ENCODE results near the gene BTNL9.
"Not testable (repeated sequence)": the region's sequence is repeated elsewhere in the genome, so short reads cannot be mapped to it uniquely, and the experiment has no call there.

Gene BTNL9

DNA sequence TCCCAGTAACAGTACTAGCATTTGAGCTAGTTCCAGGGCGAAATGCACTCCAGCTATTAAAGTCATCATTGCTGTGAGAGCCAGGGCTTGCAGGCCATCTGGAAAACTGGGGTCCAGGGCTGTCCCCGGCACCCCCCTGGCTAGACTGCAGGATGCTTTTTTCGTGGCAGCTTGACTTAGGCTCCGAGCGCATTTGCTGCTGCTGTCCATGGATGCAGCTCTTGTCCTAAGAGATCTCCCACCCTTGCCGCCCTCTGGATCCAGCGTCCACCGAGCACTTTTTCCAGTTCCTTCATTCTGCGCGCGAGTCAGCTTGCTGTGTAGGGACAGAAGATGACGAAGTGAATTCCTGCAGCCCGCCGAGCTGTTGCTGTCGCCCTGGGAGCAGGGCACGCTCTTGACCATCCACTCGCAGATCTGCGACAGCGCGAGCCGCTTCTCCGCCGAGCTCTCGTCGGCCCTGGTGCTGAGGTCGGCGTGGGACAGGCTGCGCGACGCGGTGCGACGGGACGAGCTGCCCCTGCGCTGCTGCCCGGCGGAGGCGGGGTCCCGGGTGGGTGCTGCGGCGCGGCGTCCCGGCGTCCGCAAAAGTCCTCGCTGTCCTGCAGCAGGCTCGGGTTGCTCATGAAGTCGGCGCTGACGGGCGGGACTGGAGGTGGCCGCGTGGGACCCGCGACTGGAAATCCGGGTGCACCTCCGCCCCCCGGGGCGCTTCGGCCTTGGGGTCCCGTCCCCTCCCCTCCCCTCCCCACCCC lies 60.2 kb downstream of the BTNL9 start:
- no peak for TF ChIP-seq JUND (IDR thresholded peaks at IDR 0.05; ENCODE audit: low read depth)
- no peak for DNase-seq (ENCODE audit: low read depth in 1 of 2, low spot score in 1 of 2)
- in situ Hi-C loops (cut with HindIII; ENCODE audit: low pct_unique_long_range_greater_than_20kb, low sequenced_read_pairs) = no loop called here

GRCh38 chr5:181101030-181101641 lies 61.1 kb downstream of the BTNL9 start:
- in situ Hi-C loops (cut with HindIII; ENCODE audit: low pct_unique_long_range_greater_than_20kb, low sequenced_read_pairs) = not testable (repeated sequence)

DNA sequence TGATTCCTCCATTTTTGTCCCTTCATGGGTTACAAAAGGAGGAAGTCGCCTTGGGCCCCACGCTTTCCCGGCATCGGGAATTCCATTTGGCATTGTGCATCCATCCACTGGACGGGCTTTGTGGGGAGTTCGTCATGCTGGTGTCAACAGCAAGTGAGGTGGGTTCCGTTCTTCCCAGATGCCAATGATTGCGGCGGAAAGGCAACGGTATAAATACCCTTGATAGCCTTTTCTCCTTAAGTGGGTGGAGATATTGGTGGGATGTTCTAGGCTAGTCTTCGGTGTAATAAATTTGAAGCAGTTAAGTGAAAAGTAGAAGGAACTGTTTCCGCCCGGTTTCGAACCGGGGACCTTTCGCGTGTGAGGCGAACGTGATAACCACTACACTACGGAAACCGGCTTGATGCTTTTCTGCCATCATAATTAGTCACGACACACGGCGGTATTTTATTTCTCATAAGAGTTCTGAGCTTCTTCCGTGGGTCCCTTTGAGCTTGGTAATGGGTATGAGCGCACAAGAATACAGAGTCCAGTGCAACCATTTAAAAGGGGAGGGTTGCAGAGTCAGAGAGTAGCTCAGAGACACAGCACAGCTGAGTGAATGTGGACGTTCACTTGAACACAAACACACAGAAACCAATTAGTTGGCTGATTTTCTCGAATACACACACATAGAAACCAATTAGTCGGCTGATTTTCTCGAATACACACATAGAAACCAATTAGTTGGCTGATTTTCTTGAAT lies 62.0 kb downstream of the BTNL9 start:
- in situ Hi-C loops (cut with HindIII; ENCODE audit: low pct_unique_long_range_greater_than_20kb, low sequenced_read_pairs); DNase-seq (ENCODE audit: low read depth in 1 of 2, low spot score in 1 of 2): not testable (repeated sequence)

More at GRCh38 chr5:181101030-181101641, 61.1 kb downstream of the BTNL9 start:
- not testable (repeated sequence) for DNase-seq (ENCODE audit: low read depth in 1 of 2, low spot score in 1 of 2)

DNA sequence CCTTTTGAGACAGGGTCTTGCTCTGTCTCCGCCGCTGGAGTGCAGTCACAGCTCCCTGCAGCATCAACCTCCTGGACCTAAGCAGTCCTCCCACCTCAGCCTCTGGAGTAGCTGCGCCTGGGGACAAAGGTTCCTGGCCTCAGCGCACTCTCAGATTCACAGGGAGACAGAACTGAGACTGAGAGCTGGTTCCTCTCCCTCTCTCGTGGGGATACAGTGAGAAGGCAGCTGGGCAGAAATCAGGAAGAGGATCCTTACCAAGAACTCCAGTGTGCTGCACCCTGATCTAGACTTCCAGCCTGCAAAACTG lies 64.1 kb downstream of the BTNL9 start:
- DNase-seq (ENCODE audit: low read depth in 1 of 2, low spot score in 1 of 2); in situ Hi-C loops (cut with HindIII; ENCODE audit: low pct_unique_long_range_greater_than_20kb, low sequenced_read_pairs): not testable (repeated sequence)

DNA sequence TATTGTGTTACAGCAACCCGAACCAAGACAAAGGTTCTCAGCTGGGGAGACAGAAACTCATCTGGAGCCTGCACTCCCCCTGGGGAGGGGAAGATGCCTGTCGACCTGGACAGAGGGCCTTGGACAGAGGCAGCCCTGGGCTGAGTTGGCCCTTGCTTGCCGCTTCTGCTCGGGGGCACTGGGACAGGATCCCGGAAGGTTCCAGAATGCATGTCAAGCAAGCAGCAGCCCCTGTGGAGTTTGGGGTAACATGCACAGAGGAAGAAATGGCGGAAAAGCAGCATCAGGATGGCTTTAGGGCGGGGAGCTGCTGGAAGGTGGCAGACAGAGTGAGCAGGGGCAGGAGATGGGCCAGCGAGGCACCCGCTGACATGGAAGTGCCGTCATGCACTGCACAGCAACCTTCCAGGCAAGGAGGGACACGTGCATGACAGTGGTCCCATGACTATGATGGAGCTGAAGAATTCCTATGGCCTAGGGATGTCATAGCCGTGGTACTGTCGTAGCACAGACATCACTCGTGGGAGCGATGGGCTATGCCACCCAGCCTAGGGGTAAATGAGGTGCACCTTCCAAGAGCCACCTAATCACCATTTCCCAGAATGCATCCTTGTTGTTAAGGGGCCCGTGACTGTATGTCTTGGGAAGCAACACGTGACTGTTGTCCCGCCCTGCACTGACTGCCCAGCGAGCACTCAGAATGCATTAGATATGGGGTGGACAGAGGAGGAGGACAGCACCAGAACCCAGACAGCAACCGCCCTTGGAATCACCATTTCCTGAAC lies 64.7 kb downstream of the BTNL9 start:
- in situ Hi-C loops (cut with HindIII; ENCODE audit: low pct_unique_long_range_greater_than_20kb, low sequenced_read_pairs); DNase-seq (ENCODE audit: low read depth in 1 of 2, low spot score in 1 of 2): not testable (repeated sequence)

DNA sequence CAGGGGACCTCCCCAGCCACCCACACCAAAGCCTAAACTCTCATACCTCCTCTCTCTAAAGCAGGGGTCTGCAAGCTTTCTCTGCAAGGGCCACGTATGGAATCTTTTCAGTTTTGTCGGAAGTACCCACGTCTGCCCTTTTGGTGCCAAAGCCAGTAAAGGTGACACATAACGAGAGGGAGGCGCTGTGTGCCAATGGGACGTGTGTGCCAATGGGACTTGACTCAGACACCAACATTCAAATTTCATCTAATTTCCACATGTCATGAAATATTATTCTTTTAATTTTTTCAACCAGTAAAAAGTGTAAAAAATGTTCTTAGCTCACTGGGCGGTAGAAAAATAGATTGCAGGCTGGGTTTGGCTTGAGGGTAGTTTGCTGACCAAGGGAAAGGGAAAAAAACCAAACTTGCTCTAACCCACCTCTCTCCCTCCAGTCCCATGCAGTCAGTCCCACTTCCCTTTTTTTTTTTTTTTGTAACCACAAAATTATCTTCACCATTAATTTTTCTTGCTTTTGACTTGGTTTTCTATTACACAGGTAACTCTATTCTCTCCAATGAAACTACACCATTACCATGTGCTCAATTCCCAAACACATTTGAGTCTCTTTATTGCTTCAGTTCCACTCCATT lies 65.4 kb downstream of the BTNL9 start:
- in situ Hi-C loops (cut with HindIII; ENCODE audit: low pct_unique_long_range_greater_than_20kb, low sequenced_read_pairs) = no loop called here
- DNase-seq (ENCODE audit: low read depth in 1 of 2, low spot score in 1 of 2) = no peak

GRCh38 chr5:181107699-181108098 lies 67.6 kb downstream of the BTNL9 start:
- no peak for DNase-seq (ENCODE audit: low read depth in 1 of 2, low spot score in 1 of 2)
- in situ Hi-C loops (cut with HindIII; ENCODE audit: low pct_unique_long_range_greater_than_20kb, low sequenced_read_pairs) = no loop called here
- TF ChIP-seq JUND (IDR thresholded peaks at IDR 0.05; ENCODE audit: low read depth) = no peak

More for the DNA sequence above, 65.4 kb downstream of the BTNL9 start:
- TF ChIP-seq JUND (IDR thresholded peaks at IDR 0.05; ENCODE audit: low read depth) = no peak

GRCh38 chr5:181108578-181109165 lies 68.6 kb downstream of the BTNL9 start:
- no peak for TF ChIP-seq JUND (IDR thresholded peaks at IDR 0.05; ENCODE audit: low read depth)
- no peak for DNase-seq (ENCODE audit: low read depth in 1 of 2, low spot score in 1 of 2)
- in situ Hi-C loops (cut with HindIII; ENCODE audit: low pct_unique_long_range_greater_than_20kb, low sequenced_read_pairs) = no loop called here

GRCh38 chr5:181109489-181110013 lies 69.5 kb downstream of the BTNL9 start:
- in situ Hi-C loops (cut with HindIII; ENCODE audit: low pct_unique_long_range_greater_than_20kb, low sequenced_read_pairs) = no loop called here
- no peak for DNase-seq (ENCODE audit: low read depth in 1 of 2, low spot score in 1 of 2)
- TF ChIP-seq JUND (IDR thresholded peaks at IDR 0.05; ENCODE audit: low read depth) = no peak

DNA sequence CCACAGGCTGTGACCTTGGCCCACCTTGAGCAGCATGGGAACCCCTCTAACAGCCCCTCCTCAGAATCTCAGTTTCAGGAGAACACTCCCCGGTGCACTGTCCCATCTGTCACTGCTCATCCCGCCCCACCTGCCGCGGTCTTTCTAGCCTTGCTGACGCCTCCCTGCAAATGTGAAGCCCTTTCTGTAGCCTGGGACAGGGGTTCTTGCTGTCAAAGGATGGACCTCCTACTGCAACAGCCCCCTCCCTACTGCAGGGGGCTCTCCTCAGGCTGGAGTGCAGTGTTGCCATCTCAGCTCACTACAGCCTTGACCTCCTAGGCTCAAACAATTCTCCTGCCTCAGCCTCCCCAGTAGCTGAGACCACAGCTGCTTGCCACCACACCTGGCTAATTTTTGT lies 70.9 kb downstream of the BTNL9 start:
- no peak for TF ChIP-seq JUND (IDR thresholded peaks at IDR 0.05; ENCODE audit: low read depth)
- in situ Hi-C loops (cut with HindIII; ENCODE audit: low pct_unique_long_range_greater_than_20kb, low sequenced_read_pairs) = no loop called here
- no peak for DNase-seq (ENCODE audit: low read depth in 1 of 2, low spot score in 1 of 2)
